HG03457 (cell line): ENCODE data around the gene LYST.
A peak's percentile ranks its signal among the peaks of the same experiment; 100 is the strongest.
"Not testable (repeated sequence)": the region's sequence is repeated elsewhere in the genome, so short reads cannot be mapped to it uniquely, and the experiment has no call there.

ENCODE experiments used
- ATAC-seq: cut with Tn5 transposase; IDR thresholded peaks from one replicate; pipeline ENCODE4 v1.9.1; 2021; ENCODE audit warnings: moderate number of reproducible peaks; ENCODE audit not compliant: unreplicated experiment

Gene LYST

GRCh38 chr1:235859789-235860188, 6.9 kb downstream of the LYST start:
- ATAC-seq: no peak

- ATAC-seq: no peak
These were observed 7.9 kb downstream of the LYST start for GRCh38 chr1:235858766-235859165.

- no peak for ATAC-seq
These were observed 8.9 kb downstream of the LYST start for GRCh38 chr1:235857756-235858155.

- ATAC-seq: no peak
These were observed 10.8 kb downstream of the LYST start for GRCh38 chr1:235855811-235856429.

GRCh38 chr1:235854347-235854746, 12.4 kb downstream of the LYST start:
- ATAC-seq: no peak

GRCh38 chr1:235853653-235854052, 13.1 kb downstream of the LYST start:
- no peak for ATAC-seq

- ATAC-seq: no peak
These were observed 13.8 kb downstream of the LYST start for GRCh38 chr1:235852887-235853286.

- no peak for ATAC-seq
These were observed 14.8 kb downstream of the LYST start for GRCh38 chr1:235851939-235852338.

- not testable (repeated sequence) for ATAC-seq
These were observed 18.5 kb downstream of the LYST start for GRCh38 chr1:235848251-235848650.

- not testable (repeated sequence) for ATAC-seq
These were observed 21.0 kb downstream of the LYST start for GRCh38 chr1:235845656-235846107.

GRCh38 chr1:235844776-235845175, 21.9 kb downstream of the LYST start:
- ATAC-seq: no peak

- ATAC-seq: no peak
These were observed 23.2 kb downstream of the LYST start for GRCh38 chr1:235843461-235843961.

GRCh38 chr1:235841938-235842545, 24.7 kb downstream of the LYST start:
- ATAC-seq: no peak

GRCh38 chr1:235838021-235838420, 28.7 kb downstream of the LYST start:
- no peak for ATAC-seq

- ATAC-seq: no peak
These were observed 31.5 kb downstream of the LYST start for GRCh38 chr1:235835226-235835625.

- ATAC-seq: no peak
These were observed 32.1 kb downstream of the LYST start for GRCh38 chr1:235834620-235835019.

GRCh38 chr1:235832011-235832410, 34.7 kb downstream of the LYST start:
- ATAC-seq: no peak

- peak; percentile 69 for ATAC-seq
These were observed 35.6 kb downstream of the LYST start for GRCh38 chr1:235831148-235831547.

- ATAC-seq: no peak
These were observed 40.4 kb downstream of the LYST start for GRCh38 chr1:235826102-235826854.

- no peak for ATAC-seq
These were observed 41.5 kb downstream of the LYST start for GRCh38 chr1:235825229-235825628.

- ATAC-seq: no peak
These were observed 43.0 kb downstream of the LYST start for GRCh38 chr1:235823684-235824083.

GRCh38 chr1:235822685-235823084, 44.0 kb downstream of the LYST start:
- no peak for ATAC-seq
